GM12878 (cell line): ENCODE measurements around the gene GSAP. TPM values are rescaled to one million over a fixed set of nuclear protein-coding genes. Genes with fewer than 3 reads are reported as not detected.

Experiments
- CUX1 ChIP-seq: IDR thresholded peaks from 2 replicates; pipeline ENCODE4 v1.6.1; 2012; ENCODE audit warnings: improper control_type of control experiment, low read depth, low read length; ENCODE audit not compliant: insufficient replicate concordance
- EGR1 ChIP-seq, 2 experiments: IDR thresholded peaks; 1 replicate in 1 of 2; 2 replicates in 1 of 2; pipeline ENCODE4 v1.6.1; 2011 to 2012; ENCODE audit warnings: low read depth in 2 of 2, low read length in 2 of 2, borderline replicate concordance in 1 of 2, mild to moderate bottlenecking in 1 of 2, moderate library complexity in 1 of 2
- EP300 ChIP-seq, 2 experiments: fragments of 150-350 bp in 1 of 2; IDR thresholded peaks; 2 replicates each; pipeline ENCODE4 v1.6.1; 2011 to 2012; ENCODE audit warnings: low read depth in 2 of 2, low read length in 2 of 2, borderline replicate concordance in 1 of 2, improper control_type of control experiment in 1 of 2, inconsistent platforms in 1 of 2; ENCODE audit not compliant: control insufficient read depth in 1 of 2
- IKZF1 ChIP-seq: fragments of 450-650 bp; conservative IDR thresholded peaks from 2 replicates; pipeline ENCODE4 v1.6.1; 2017; ENCODE audit warnings: antibody characterized with exemption, mild to moderate bottlenecking
- JUND ChIP-seq: IDR thresholded peaks from 2 replicates; pipeline ENCODE4 v1.6.1; 2012; ENCODE audit warnings: low read depth, mild to moderate bottlenecking, low read length, improper control_type of control experiment, moderate library complexity
- MTA2 ChIP-seq: fragments of 450-650 bp; IDR thresholded peaks from 2 replicates; pipeline ENCODE4 v1.6.1; 2016; ENCODE audit warnings: low read depth, mild to moderate bottlenecking, moderate library complexity
- MTA3 ChIP-seq: IDR thresholded peaks from 2 replicates; pipeline ENCODE4 v1.6.1; 2012; ENCODE audit warnings: low read length, inconsistent platforms, borderline replicate concordance
- MXI1 ChIP-seq: fragments of 150-350 bp; IDR thresholded peaks from 2 replicates; pipeline ENCODE4 v1.6.1; 2011; ENCODE audit warnings: low read depth, mild to moderate bottlenecking, inconsistent platforms, low read length, improper control_type of control experiment
- MYB ChIP-seq: fragments of 150-350 bp; IDR thresholded peaks from 2 replicates; pipeline ENCODE4 v1.6.1; 2014; ENCODE audit warnings: mild to moderate bottlenecking, low read depth, low read length, borderline replicate concordance
- MYC ChIP-seq: IDR thresholded peaks from 2 replicates; pipeline ENCODE4 v1.6.1; 2011; ENCODE audit warnings: mild to moderate bottlenecking, low read length, moderate library complexity, inconsistent platforms; ENCODE audit not compliant: insufficient read depth, insufficient replicate concordance, insufficient read length, severe bottlenecking
- NFIC ChIP-seq: IDR thresholded peaks from 2 replicates; pipeline ENCODE4 v1.6.1; 2012; ENCODE audit warnings: low read depth, mild to moderate bottlenecking, inconsistent platforms, low read length, moderate library complexity
- NR2C1 ChIP-seq: fragments of 450-650 bp; IDR thresholded peaks from 2 replicates; pipeline ENCODE4 v1.6.1; 2017; ENCODE audit warnings: antibody characterized with exemption, mild to moderate bottlenecking, moderate library complexity
- PAX8 ChIP-seq: fragments of 450-650 bp; IDR thresholded peaks from 2 replicates; pipeline ENCODE4 v1.6.1; 2017; ENCODE audit warnings: mild to moderate bottlenecking, moderate library complexity
- POLR2AphosphoS5 ChIP-seq: IDR thresholded peaks from 2 replicates; pipeline ENCODE4 v1.6.1; 2011; ENCODE audit warnings: mild to moderate bottlenecking, low read length, inconsistent platforms
- RAD51 ChIP-seq: fragments of 450-650 bp; IDR thresholded peaks from 2 replicates; pipeline ENCODE4 v1.6.1; 2016; ENCODE audit warnings: moderate library complexity, mild to moderate bottlenecking, inconsistent platforms
- RELA ChIP-seq: fragments of 450-650 bp; IDR thresholded peaks from 2 replicates; pipeline ENCODE4 v1.8.0; 2014; ENCODE audit warnings: borderline replicate concordance; ENCODE audit not compliant: partially characterized antibody
- SPI1 ChIP-seq: IDR thresholded peaks from 2 replicates; pipeline ENCODE4 v1.6.1; 2011; ENCODE audit warnings: low read depth, mild to moderate bottlenecking, low read length, moderate library complexity, borderline replicate concordance; ENCODE audit not compliant: insufficient read depth
- SUPT20H ChIP-seq: IDR thresholded peaks from 2 replicates; pipeline ENCODE4 v1.6.1; 2011; ENCODE audit warnings: low read depth, mild to moderate bottlenecking, low read length, moderate library complexity, borderline replicate concordance; ENCODE audit not compliant: control insufficient read depth
- TAF1 ChIP-seq: IDR thresholded peaks from 2 replicates; pipeline ENCODE4 v1.6.1; 2011; ENCODE audit warnings: mild to moderate bottlenecking, low read depth, low read length, borderline replicate concordance
- ZNF217 ChIP-seq: fragments of 450-650 bp; IDR thresholded peaks from 2 replicates; pipeline ENCODE4 v1.6.1; 2017; ENCODE audit warnings: antibody characterized with exemption, mild to moderate bottlenecking
- ZNF622 ChIP-seq: fragments of 450-650 bp; IDR thresholded peaks from 2 replicates; pipeline ENCODE4 v1.6.1; 2017; ENCODE audit warnings: mild to moderate bottlenecking, inconsistent platforms
- polyA plus RNA-seq, 11 experiments: library from polyadenylated mRNA; depleted of rRNA in 4 of 11; unstranded in 6 of 11; stranded (reverse) in 5 of 11; fragments of >200 nt; fragmentation: Nextera tagmentation in 4 of 11; fragmentation: Illumina TruSeq in 1 of 11; extraction: Ambion mirVana in 4 of 11; extraction: Trizol in 1 of 11; gene quantifications; 1 replicate in 1 of 11; 2 replicates in 10 of 11; pipeline versions ENCODE4 v1.2.1 to v1.2.3, GENCODE V29; 2011 to 2016; ENCODE audit warnings: inconsistent platforms in 2 of 11, missing spikeins in 2 of 11, low read depth in 1 of 11
- total RNA-seq, 4 experiments: library from RNA; depleted of rRNA in 3 of 4; stranded (reverse); fragments of >200 nt in 3 of 4; fragmentation: Illumina TruSeq in 1 of 4; extraction: Trizol in 1 of 4; gene quantifications; 2 replicates each; pipeline versions ENCODE4 v1.2.1 to v1.2.3, GENCODE V29; 2013 to 2021
- TF ChIP-seq, protein P1 (sequence below): fragments of 450-650 bp; IDR thresholded peaks from 2 replicates; pipeline ENCODE4 v1.6.1; 2017; ENCODE audit warnings: mild to moderate bottlenecking, moderate library complexity

GSAP gene
- total and polyA plus RNA-seq, 10 of the 15 experiments (the other 5 are each of a cell fraction or from before 2014, with no cell fraction given), result 6.6 to 38.1 (median 21.8) TPM

GRCh38 chr7:77393261-77393660 lies 22.9 kb downstream of the GSAP start (continued):
- no peak for TF ChIP-seq MXI1
- TF ChIP-seq RELA, result no peak
- TF ChIP-seq MTA2, result peak; percentile 71
- TF ChIP-seq EGR1 (IDR thresholded peaks at IDR 0.05; ENCODE audit: borderline replicate concordance in 1 of 2, low read depth in 2 of 2, low read length in 2 of 2), result peak in 1 of 2 experiments; percentile 37; a peak in 1 of 3 replicates
- TF ChIP-seq NFIC, result peak; percentile 91
- TF ChIP-seq CUX1, result no peak
- peak in 1 of 2 experiments; percentile 70; a peak in 2 of 4 replicates for TF ChIP-seq EP300 (IDR thresholded peaks at IDR 0.05; ENCODE audit: borderline replicate concordance in 1 of 2, control insufficient read depth in 1 of 2, low read depth in 2 of 2, low read length in 2 of 2)
- no peak for TF ChIP-seq PAX8
- peak; percentile 10; the same call in 1 of the 2 replicates for TF ChIP-seq NR2C1
- peak; percentile 83 for TF ChIP-seq MTA3
- no peak for TF ChIP-seq MYB
- TF ChIP-seq SPI1, result no peak
- TF ChIP-seq RAD51, result no peak
- TF ChIP-seq IKZF1, result peak; percentile 93
- TF ChIP-seq POLR2AphosphoS5, result no peak
- no peak for TF ChIP-seq JUND
- TF ChIP-seq ZNF217, result no peak
- no peak for TF ChIP-seq ZNF622
- TF ChIP-seq SUPT20H, result no peak
- TF ChIP-seq, protein P1, sequence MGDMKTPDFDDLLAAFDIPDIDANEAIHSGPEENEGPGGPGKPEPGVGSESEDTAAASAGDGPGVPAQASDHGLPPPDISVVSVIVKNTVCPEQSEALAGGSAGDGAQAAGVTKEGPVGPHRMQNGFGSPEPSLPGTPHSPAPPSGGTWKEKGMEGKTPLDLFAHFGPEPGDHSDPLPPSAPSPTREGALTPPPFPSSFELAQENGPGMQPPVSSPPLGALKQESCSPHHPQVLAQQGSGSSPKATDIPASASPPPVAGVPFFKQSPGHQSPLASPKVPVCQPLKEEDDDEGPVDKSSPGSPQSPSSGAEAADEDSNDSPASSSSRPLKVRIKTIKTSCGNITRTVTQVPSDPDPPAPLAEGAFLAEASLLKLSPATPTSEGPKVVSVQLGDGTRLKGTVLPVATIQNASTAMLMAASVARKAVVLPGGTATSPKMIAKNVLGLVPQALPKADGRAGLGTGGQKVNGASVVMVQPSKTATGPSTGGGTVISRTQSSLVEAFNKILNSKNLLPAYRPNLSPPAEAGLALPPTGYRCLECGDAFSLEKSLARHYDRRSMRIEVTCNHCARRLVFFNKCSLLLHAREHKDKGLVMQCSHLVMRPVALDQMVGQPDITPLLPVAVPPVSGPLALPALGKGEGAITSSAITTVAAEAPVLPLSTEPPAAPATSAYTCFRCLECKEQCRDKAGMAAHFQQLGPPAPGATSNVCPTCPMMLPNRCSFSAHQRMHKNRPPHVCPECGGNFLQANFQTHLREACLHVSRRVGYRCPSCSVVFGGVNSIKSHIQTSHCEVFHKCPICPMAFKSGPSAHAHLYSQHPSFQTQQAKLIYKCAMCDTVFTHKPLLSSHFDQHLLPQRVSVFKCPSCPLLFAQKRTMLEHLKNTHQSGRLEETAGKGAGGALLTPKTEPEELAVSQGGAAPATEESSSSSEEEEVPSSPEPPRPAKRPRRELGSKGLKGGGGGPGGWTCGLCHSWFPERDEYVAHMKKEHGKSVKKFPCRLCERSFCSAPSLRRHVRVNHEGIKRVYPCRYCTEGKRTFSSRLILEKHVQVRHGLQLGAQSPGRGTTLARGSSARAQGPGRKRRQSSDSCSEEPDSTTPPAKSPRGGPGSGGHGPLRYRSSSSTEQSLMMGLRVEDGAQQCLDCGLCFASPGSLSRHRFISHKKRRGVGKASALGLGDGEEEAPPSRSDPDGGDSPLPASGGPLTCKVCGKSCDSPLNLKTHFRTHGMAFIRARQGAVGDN, result no peak
- no peak for TF ChIP-seq MYC
- no peak for TF ChIP-seq TAF1
